Subcutaneous adipose tissue (tissue), 4 donors: ENCODE measurements around the gene RFPL2. TPM values are rescaled to one million over a fixed set of nuclear protein-coding genes. Genes with fewer than 3 reads are reported as not detected.

Experiments used
- total RNA-seq, 4 donors: library from RNA; depleted of rRNA; stranded (reverse); fragments of >200 nt; gene quantifications; one replicate each; pipeline ENCODE4 v1.1.0, GENCODE V29; 2016
- TF ChIP-seq, protein P1 (sequence below): fragments of 450-650 bp; IDR thresholded peaks from one replicate; pipeline ENCODE4 v1.5.1; 2016; ENCODE audit warnings: low read depth, mild to moderate bottlenecking, control low read depth, antibody characterized with exemption, moderate library complexity

The RFPL2 gene
- total RNA-seq, 4 donors from 2014 or later: 0.68 TPM; not detected in 3

DNA sequence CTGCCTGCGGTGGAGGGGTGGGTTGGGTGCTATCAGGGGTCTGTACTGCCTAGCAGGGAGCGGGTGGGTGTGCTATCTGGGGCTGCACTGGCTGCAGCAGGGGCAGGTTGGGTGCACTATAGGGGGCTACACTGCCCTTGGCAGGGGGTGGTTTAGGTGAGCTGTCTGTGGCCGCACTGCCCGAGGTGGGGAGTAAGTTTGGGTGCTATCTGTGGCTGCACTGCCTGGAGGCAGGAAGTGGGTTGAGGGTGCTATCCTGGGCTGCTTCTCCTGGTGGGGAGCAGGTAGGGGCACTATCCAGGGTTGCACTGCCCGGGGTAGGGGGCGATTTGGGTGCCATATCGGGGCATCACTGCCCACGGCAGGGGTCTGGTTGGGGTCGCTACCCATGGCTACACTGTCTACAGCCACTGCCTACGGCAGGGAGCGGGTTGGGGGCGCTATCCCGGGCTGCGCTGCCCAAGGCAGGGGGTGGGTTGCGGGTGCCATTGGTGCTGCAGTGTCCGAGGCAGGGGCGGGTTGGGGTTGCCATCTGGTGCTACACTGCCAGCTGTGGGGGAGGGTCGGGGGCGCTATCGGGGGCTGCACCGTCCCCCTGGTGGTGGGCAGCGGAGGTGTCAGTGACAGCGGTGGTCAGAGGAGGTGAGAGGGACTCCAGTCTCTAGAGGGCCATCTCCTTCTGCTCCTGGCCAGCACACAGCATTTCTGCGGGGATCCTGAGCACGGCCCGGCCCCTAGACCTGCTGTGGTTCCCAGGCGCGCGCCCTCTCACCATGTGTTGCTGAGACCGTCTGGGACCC lies 1.3 kb upstream of the RFPL2 start:
- TF ChIP-seq, protein P1, sequence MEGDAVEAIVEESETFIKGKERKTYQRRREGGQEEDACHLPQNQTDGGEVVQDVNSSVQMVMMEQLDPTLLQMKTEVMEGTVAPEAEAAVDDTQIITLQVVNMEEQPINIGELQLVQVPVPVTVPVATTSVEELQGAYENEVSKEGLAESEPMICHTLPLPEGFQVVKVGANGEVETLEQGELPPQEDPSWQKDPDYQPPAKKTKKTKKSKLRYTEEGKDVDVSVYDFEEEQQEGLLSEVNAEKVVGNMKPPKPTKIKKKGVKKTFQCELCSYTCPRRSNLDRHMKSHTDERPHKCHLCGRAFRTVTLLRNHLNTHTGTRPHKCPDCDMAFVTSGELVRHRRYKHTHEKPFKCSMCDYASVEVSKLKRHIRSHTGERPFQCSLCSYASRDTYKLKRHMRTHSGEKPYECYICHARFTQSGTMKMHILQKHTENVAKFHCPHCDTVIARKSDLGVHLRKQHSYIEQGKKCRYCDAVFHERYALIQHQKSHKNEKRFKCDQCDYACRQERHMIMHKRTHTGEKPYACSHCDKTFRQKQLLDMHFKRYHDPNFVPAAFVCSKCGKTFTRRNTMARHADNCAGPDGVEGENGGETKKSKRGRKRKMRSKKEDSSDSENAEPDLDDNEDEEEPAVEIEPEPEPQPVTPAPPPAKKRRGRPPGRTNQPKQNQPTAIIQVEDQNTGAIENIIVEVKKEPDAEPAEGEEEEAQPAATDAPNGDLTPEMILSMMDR: no peak

DNA sequence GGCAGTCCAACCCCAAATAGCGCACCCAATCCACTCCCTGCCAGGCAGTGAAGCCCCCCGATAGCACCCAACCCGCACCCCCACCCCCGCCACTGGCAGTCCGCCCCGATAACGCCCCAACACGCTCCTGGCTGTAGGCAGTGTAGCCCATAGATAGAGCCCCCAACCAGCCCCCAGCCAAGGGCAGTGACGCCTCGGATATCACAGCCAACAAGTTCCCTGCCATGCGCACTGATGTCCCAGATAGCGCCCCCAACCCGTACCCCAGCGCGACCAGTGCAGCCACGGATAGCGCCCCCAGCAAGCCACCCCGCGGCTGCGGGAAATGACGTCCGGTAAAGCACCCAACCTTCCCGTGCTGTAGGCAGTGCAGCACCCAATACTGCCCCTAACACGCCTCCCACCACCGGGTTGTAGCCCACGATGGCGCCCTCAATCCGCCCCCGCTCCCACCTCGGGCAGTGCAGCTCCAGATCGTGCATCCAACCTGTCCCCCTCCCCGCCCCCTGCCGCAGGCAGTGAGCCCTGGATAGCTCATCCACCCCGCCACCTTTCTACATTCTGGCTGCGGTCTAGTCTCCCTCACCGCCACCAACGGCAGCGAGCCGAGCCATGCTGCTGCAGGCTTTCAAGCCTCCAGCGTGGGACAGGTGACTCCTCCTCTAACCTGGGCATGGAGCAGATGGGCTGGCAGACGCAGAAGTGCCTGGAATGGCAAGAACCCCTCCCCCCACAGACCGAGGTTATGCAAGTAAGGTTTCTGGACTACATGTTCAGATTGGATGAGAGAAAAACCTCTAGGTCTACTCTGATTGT lies 625 bp downstream of the RFPL2 start:
- TF ChIP-seq, protein P1: no peak

DNA sequence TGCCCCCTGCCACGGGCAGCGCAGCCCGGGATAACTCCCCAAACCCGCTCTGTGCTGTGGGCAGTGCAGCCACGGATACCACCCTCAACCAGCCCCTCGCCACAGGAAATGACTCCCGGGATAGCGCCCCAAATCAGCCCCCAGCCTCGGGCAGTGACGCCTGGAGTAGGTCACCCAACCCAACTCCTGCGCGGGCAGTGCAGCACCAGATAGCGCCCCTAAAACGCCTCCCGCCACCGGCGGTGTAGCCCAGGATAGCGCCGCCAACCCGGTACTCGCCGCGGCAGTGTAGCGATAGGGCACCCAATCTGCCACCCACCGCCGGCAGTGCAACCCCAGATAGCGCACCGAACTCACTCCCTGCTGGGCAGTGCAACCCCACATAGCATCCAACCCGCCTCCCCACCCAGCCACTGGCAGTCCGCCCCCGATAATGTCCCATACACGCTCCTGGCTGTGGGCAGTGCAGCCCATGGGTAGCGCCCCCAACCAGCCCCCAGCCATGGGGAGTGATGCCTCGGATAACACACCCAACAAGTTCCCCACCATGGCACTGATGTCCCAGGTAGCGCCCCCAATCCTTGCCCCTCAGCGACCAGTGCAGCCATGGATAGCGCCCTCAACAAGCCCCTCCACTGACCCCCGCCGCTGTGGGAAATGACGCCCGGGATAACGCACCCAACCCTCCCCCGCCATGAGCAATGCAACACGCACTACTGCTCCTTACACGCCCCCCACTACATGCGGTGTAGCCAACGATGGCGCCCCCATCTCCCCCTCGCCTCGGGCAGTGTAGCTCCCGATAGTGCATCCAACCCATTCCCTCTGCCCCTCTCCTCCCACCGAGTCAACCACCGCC lies 1.5 kb downstream of the RFPL2 start:
- TF ChIP-seq, protein P1: no peak

DNA sequence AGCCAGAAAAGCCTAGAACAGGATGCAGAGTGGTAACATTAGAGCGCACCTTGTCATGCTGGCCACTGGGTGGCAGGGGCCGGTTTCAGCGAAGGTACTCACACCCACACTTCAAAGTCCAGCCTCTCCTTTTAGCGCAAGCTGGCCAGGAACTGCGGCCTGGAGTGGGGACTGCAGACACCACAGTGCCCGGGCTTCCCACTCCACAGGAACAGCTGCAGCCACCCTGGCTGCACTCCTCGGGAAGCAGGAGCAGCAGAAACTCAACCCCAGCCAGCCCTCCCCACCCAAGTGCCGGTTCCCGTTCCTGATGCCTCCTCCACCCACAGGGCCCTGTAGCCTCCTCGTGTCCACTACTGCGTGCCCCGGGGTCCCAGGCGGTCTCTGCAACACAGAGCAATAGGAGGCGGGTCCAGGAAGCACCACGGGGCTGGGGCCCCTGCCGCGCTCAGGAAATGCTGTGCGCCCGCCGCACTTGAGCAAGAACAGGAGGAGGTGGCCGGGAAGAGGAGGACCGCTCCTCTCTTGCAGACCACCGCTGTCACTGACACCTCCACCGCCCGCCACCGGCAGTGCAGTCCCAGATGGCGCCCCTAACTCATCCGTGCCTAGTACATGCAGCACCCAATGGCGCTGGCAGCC lies 2.2 kb downstream of the RFPL2 start:
- TF ChIP-seq, protein P1: no peak

DNA sequence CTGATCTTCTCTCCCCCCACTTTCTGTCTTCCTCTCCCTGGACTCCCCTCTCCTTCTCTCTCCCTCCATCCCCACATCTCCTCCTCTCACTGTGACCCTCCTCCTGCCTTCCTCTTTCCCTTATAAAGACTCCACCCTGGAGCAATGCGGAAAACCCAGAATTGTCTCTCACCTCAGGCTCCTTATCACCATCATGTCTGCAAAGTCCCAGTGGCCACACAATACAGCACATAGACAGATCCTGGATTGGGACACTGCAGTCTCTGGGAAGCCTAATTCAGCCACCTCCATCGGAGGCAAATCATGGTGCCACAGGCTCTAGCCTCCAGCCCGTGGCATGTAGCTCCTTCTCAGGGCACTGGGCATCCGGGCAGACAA lies 2.7 kb downstream of the RFPL2 start:
- TF ChIP-seq, protein P1: no peak

DNA sequence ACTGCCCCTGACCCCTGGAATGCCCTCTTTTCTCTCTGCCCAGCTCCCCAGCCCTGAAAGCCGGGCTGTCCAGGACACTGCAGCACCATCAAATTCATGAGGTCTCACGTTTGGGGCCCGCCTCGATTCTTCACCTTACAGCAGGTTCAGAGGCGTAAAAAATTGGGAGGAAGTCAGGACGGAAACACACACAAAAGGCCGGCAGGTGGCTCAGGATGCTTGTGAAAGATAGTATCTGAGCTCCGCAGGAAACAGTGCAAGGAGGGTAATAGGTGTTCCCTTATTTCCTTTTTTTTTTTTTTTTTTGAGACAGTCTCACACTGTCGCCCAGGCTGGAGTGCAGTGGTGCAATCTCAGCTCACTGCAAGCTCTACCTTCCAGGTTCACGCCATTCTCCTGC lies 4.1 kb downstream of the RFPL2 start:
- TF ChIP-seq, protein P1: no peak
